NB4 (cell line): Measurements from ENCODE around the gene MCM6.

Source experiments
- DNase-seq: peaks from one replicate; pipeline ENCODE4 v3.0.0; 2010; ENCODE audit warnings: low read depth
- H3K4me3 ChIP-seq: one replicate; pipeline ENCODE4 v1.5.1; 2011; ENCODE audit warnings: mild to moderate bottlenecking, low read depth, low read length, moderate library complexity
- CTCF ChIP-seq: IDR thresholded peaks from one replicate; pipeline ENCODE4 v1.5.1; 2012; ENCODE audit warnings: low read depth, low read length
- MAX ChIP-seq: IDR thresholded peaks from 2 replicates; pipeline ENCODE4 v1.6.1; 2011; ENCODE audit warnings: low read depth, low read length
- MYC ChIP-seq: IDR thresholded peaks from 2 replicates; pipeline ENCODE4 v1.6.1; 2011; ENCODE audit warnings: low read depth, low read length
- POLR2A ChIP-seq: IDR thresholded peaks from 2 replicates; pipeline ENCODE4 v1.6.1; 2011; ENCODE audit warnings: mild to moderate bottlenecking; ENCODE audit not compliant: insufficient read length; ENCODE audit errors: extremely low read depth

Gene MCM6

GRCh38 chr2:135838502-135838901, 37.7 kb downstream of the MCM6 start:
- no peak for DNase-seq
- TF ChIP-seq CTCF = no peak
- TF ChIP-seq MYC = no peak
- TF ChIP-seq MAX = no peak
- no peak for TF ChIP-seq POLR2A
- H3K4me3 ChIP-seq = no peak overlapping the region

GRCh38 chr2:135836596-135837270, 39.5 kb downstream of the MCM6 start, which contains the start of gene LCT:
Gene LCT (minus strand): TSS chr2:135837184. CDS start chr2:135837169, 15 bp downstream.
- TF ChIP-seq CTCF (no peak), MYC (no peak), MAX (no peak), POLR2A (no peak)
- no peak for DNase-seq
- H3K4me3 ChIP-seq = no peak within 1 kb of the TSS

GRCh38 chr2:135832891-135833290, 43.4 kb downstream of the MCM6 start:
- TF ChIP-seq POLR2A = no peak
- TF ChIP-seq CTCF = no peak
- no peak for TF ChIP-seq MAX
- no peak for TF ChIP-seq MYC
- no peak overlapping the region for H3K4me3 ChIP-seq
- DNase-seq = no peak

- no peak overlapping the region for H3K4me3 ChIP-seq
- TF ChIP-seq MYC = no peak
- no peak for TF ChIP-seq POLR2A
- TF ChIP-seq MAX = no peak
- no peak for TF ChIP-seq CTCF
- no peak for DNase-seq
Measured at GRCh38 chr2:135831180-135831812, 44.9 kb downstream of the MCM6 start.

GRCh38 chr2:135829378-135830135, 46.7 kb downstream of the MCM6 start:
- H3K4me3 ChIP-seq = no peak overlapping the region
- no peak for DNase-seq
- TF ChIP-seq POLR2A = no peak
- no peak for TF ChIP-seq CTCF
- no peak for TF ChIP-seq MYC
- no peak for TF ChIP-seq MAX
